ENCODE measurements around the gene CDR2L. TPM values are rescaled to one million over a fixed set of nuclear protein-coding genes. Genes with fewer than 3 reads are reported as not detected.
"Not testable (repeated sequence)": the region's sequence is repeated elsewhere in the genome, so short reads cannot be mapped to it uniquely, and the experiment has no call there.

CDR2L gene
- polyA plus RNA-seq, 5 donors, result 9.4 to 19.7 (median 12.5) TPM

GRCh38 chr17:75008373-75008772 is 20.9 kb downstream of the CDR2L start:
- no peak for DNase-seq

DNA sequence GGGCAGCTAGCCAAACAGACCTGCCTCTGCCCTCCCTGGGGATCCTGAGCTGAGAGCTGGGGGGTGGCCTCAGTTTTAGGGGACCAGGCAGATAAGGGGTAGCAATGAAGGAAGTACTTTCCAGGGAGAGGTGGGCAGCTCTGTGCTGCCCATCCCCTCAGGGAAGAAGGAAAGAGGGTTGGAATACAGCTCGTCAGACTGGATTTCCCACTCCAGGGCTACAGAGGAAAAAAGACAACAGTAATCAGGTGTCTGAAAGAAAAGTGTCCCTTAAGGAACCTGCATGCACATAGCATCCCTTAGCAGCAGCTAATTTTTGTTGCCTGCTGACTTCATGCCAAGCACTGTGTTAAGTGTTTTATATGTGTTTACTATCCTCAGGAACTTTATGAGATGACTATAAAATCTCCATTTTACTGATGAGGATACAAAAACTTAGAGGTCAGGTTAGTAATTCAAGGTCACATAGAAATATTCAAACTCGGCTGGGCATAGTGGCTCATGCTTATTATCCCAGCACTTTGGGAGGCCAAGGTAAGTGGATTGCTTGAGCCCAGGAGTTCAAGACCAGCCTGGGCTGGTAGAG is 21.8 kb downstream of the CDR2L start:
- DNase-seq, result no peak

- no peak for DNase-seq
Observed at GRCh38 chr17:75010683-75011400, 23.4 kb downstream of the CDR2L start.

GRCh38 chr17:75011401-75012095 is 24.1 kb downstream of the CDR2L start:
- DNase-seq, result peak in 1 of 2 donors; percentile 60

DNA sequence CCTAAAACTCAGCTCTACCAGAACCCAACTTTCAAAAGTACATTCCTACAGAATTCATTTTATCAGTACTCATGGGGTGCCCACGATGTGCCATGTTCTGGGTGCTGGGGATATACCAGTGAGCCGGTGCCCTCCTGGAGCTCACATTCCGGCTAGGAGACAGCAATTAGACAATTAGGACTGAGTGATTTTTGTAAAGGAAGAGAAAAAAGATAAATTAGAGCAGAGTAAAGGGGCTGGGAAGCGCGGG is 24.6 kb downstream of the CDR2L start:
- DNase-seq, result no peak

DNA sequence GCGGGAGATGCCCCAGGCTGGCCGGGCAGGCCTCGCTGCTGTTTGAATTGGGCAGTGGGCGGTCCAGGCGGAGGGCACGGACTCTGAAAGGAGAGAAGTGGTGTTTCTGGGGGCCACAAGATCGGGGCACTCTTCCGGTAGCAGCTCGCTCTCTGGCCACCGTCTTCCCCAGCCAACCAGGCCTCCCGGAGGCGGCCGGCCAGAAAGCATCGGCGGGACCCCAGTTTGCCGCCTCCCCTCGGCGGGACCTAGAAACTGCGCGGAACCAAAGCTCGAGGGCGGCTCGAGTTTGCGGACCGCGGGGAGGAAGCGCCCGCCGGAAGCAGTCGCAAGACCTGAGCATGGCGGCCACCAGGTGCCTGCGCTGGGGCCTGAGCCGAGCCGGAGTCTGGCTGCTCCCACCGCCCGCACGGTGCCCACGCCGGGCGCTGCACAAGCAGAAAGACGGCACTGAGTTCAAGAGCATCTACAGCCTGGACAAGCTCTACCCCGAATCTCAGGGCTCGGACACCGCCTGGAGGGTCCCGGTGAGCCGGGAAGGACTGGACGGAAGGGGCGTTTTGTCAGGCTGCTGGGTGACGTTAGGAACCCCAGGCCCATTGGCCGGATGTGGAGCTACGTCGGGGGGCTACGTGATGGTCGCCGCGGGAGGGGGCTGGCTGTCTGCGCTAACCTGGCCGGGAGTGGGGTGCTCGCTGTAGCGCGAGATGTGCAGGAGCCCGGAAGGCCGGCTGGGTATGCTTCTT is 25.1 kb downstream of the CDR2L start, which contains the start of gene MRPL58:
Gene MRPL58 (plus strand): TSS at position 325 of the 746 bp plus-strand sequence. CDS start 17 bp downstream, at position 342.
- DNase-seq, result peak; percentile 88 to 89

- DNase-seq, result no peak
Observed at GRCh38 chr17:75013092-75013559, 25.7 kb downstream of the CDR2L start.

GRCh38 chr17:75019146-75019545 is 31.7 kb downstream of the CDR2L start:
- DNase-seq, result no peak

- no peak for DNase-seq
Observed at GRCh38 chr17:75019710-75020109, 32.3 kb downstream of the CDR2L start.

GRCh38 chr17:75020331-75021110 is 33.1 kb downstream of the CDR2L start:
- DNase-seq, result no peak

DNA sequence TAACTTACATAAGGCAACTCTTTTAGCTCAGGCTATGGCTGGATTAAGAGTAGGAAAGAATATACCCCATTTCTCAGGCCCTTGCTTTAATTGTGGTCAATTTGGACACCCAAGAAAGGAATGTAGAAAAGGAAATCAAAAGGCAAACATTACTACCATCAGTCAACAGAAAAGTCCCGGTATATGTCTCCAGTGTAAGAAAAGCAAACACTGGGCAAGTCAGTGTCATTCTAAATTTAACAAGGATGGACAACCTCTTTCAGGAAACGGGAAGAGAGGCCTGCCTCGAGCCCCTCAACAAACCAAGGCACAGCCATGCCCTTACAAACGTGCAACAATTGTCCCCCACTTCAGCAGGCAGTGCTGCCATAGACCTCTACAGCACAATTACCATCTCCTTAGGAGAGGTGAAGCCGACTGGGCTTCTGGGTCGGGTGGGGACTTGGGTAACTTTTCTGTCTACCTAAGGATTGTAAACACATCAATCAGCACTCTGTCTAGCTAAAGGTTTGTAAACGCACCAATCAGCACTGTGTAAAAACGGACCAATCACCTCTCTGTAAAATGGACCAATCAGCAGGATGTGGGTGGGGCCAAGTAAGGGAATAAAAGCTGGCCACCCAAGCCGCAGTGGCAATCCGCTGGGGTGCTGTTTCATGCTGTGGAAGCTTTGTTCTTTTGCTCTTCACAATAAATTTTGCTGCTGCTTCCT is 37.4 kb downstream of the CDR2L start:
- no peak for DNase-seq

- DNase-seq, result not testable (repeated sequence)
Observed at GRCh38 chr17:75025398-75025734, 37.9 kb downstream of the CDR2L start.

DNA sequence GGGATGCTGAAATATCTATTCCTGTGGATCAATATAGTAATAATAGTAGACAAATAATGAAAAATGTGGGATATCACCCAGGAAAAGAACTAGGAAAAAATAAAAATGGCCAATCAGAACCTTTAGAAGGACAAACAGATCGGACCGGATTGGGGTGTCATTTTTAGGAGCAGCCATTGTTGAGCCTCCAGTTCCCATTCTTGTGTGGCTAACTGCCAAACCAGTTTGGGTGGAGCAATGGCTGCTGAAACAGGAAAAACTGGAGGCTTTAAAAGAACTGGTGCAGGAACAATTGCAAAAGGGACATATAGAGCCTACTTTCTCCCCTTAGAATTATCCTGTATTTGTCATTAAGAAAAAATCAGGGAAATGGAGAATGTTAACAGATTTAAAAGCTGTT is 39.2 kb downstream of the CDR2L start:
- DNase-seq, result not testable (repeated sequence)

DNA sequence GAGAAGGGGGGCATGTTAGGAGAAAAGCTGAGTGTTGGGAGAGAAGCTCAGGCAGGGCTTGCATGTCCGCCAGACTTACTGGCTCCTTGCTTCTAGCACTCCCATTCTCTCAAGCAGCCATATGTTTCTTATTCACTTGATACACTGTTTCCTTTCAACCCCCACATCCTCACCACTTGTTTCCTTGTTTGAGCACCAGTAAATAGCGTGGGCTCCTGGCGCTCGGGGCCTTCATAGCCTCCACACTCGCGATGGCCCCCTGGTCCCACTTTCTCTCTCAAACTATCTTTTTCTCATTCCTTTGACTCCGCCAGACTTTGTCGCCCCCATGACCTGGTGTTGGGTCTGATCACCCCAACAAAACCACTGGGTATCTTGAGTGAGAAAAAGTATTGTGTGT is 42.7 kb downstream of the CDR2L start:
- DNase-seq, result no peak

GRCh38 chr17:75031972-75032719 is 44.7 kb downstream of the CDR2L start:
- peak in 1 of 2 donors; percentile 74 for DNase-seq

DNA sequence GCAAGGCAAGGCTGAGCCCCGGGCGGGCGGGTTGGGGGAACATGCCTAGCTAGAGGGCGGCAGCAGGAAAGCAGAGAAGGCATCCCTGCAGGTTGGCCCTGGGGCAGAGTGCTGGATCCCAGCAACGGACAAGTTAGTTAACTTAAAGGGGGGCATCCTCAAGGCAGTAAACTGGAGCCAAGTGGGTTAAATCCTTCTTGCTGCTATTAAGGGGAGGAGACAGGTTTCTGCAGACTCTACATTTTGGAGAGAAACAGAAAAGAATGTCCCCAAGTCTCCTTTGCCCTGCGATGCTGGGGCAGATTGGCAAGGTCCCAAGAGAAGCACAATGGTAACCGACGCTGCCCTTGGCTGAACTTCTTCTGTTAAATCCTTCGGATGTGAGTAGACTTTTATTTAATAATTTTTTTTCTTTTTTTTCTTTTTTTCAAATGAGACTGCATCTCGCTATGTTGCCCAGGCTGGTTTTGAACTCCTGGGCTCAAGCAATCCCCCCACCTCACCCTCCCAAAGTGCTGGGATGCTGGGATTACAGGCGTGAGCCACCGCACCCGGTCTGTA is 45.4 kb downstream of the CDR2L start:
- no peak for DNase-seq

GRCh38 chr17:75033346-75034235 is 46.2 kb downstream of the CDR2L start:
- peak; percentile 92 to 96 for DNase-seq

- peak; percentile 85 to 90 for DNase-seq
Observed at GRCh38 chr17:75034236-75034908, 46.9 kb downstream of the CDR2L start.
